Measurements from ENCODE around the gene MAP4K2.

GRCh38 chr11:64742087-64742888 lies 60.7 kb downstream of the MAP4K2 start:
- TF ChIP-seq POLR2A (IDR thresholded peaks at IDR 0.05; ENCODE audit: low read depth, low read length): no peak
- TF ChIP-seq POLR2AphosphoS5 (IDR thresholded peaks at IDR 0.05; ENCODE audit: low read depth, low read length): no peak
